GM12892 (cell line): ENCODE measurements around the gene NR3C1.

Experiments
- POLR2A ChIP-seq: IDR thresholded peaks from 2 replicates; pipeline ENCODE4 v1.6.1; 2011; ENCODE audit warnings: low read depth, low read length, control low read depth
- POLR2AphosphoS5 ChIP-seq: IDR thresholded peaks from 2 replicates; pipeline ENCODE4 v1.6.1; 2011; ENCODE audit warnings: low read depth, low read length, control low read depth
- TAF1 ChIP-seq: IDR thresholded peaks from 2 replicates; pipeline ENCODE4 v1.6.1; 2011; ENCODE audit warnings: low read depth, mild to moderate bottlenecking, control low read depth, low read length, borderline replicate concordance

GRCh38 chr5:143233031-143233430 is 170.5 kb downstream of the NR3C1 start:
- TF ChIP-seq POLR2A (no peak), TAF1 (no peak), POLR2AphosphoS5 (no peak)
